ENCODE results near the gene GPD2.

GRCh38 chr2:156445296-156446220 is 9.4 kb downstream of the GPD2 start:
- no peak for TF ChIP-seq CTCF (IDR thresholded peaks at IDR 0.05 in 4 of 5, conservative IDR thresholded peaks at IDR 0.05 in 1 of 5)
- TF ChIP-seq POLR2A (IDR thresholded peaks at IDR 0.05): no peak
